DOHH2 (cell line): Measurements from ENCODE around the gene YIPF7.

ENCODE experiments used
- CTCF ChIP-seq: fragments of 200-600 bp; sonication (generic); IDR thresholded peaks from one replicate; pipeline ENCODE4 v1.5.1; 2014; ENCODE audit warnings: antibody characterized with exemption, mild to moderate bottlenecking, low read depth, low read length; ENCODE audit not compliant: poor library complexity, severe bottlenecking
- EZH2phosphoT487 ChIP-seq: fragments of 200-600 bp; sonication (generic); IDR thresholded peaks from 2 replicates; pipeline ENCODE4 v1.6.1; 2017; ENCODE audit warnings: borderline replicate concordance, mild to moderate bottlenecking, antibody characterized with exemption, low read length, moderate library complexity, mixed read lengths

DNA sequence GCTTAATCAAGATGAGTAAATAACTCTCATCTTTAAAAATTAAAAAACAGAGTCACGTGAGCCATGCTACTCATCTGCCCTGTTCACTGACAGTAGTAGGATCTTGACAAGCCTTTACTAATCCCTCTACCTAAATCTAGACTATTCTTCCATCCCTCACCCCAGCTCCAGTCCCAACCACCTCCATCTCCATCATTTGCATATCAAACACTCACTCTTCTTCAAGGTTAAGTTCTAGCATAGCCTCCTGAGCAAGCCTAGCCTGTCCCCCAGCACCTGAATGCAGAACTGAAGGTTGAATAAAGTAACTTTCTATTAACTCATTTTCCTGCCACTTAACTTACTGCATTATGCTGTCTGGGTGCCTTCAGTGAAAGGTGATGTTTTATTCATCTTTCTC, 72.5 kb downstream of the YIPF7 start:
- TF ChIP-seq CTCF (no peak), EZH2phosphoT487 (no peak)
